H54 (cell line): ENCODE results near the gene NOTUM.
A peak's percentile ranks its signal among the peaks of the same experiment; 100 is the strongest.

ENCODE experiments used
- DNase-seq: peaks from one replicate; pipeline ENCODE4 v3.0.0; 2011; ENCODE audit warnings: low spot score, mixed read lengths; ENCODE audit not compliant: insufficient read length
- FAIRE-seq: peaks from 3 replicates; lab custom pipeline; 2011; peaks lifted over from hg19 to GRCh38; lab: Jason Lieb, UNC
- POLR2A ChIP-seq: IDR thresholded peaks from 2 replicates; pipeline ENCODE4 v1.6.1; 2011; ENCODE audit warnings: low read depth, mild to moderate bottlenecking, low read length

NOTUM gene

GRCh38 chr17:81961087-81961511 lies at the start of gene NOTUM:
Gene NOTUM, minus strand, starts transcription at chr17:81961187. Its CDS starts 278 bp downstream, at chr17:81960909.
- DNase-seq (peak; percentile 70), FAIRE-seq (no peak)
- TF ChIP-seq POLR2A, result no peak

- no peak for TF ChIP-seq POLR2A
- no peak for FAIRE-seq
- no peak for DNase-seq
Measured at GRCh38 chr17:82009413-82009812, 48.4 kb upstream of the NOTUM start.

GRCh38 chr17:82008941-82009405 lies 48.0 kb upstream of the NOTUM start:
- FAIRE-seq (no peak), DNase-seq (no peak)
- no peak for TF ChIP-seq POLR2A

- no peak for FAIRE-seq
- TF ChIP-seq POLR2A, result no peak
Measured at GRCh38 chr17:82008258-82008940, 47.4 kb upstream of the NOTUM start.

GRCh38 chr17:82007495-82008257 lies 46.7 kb upstream of the NOTUM start:
- FAIRE-seq, result no peak
- no peak for TF ChIP-seq POLR2A
- no peak for DNase-seq

More at GRCh38 chr17:82008258-82008940, 47.4 kb upstream of the NOTUM start:
- DNase-seq, result no peak

GRCh38 chr17:82007228-82007494 lies 46.2 kb upstream of the NOTUM start:
- no peak for FAIRE-seq
- DNase-seq, result no peak
- TF ChIP-seq POLR2A, result no peak

GRCh38 chr17:82006468-82007227 lies 45.7 kb upstream of the NOTUM start:
- DNase-seq, result no peak
- no peak for FAIRE-seq
- no peak for TF ChIP-seq POLR2A

- DNase-seq, result no peak
- no peak for TF ChIP-seq POLR2A
- no peak for FAIRE-seq
Measured at GRCh38 chr17:82005701-82006348, 44.8 kb upstream of the NOTUM start.

- no peak for DNase-seq
- TF ChIP-seq POLR2A, result no peak
- no peak for FAIRE-seq
Measured at GRCh38 chr17:82004517-82005455, 43.8 kb upstream of the NOTUM start.

GRCh38 chr17:82003411-82004381 lies 42.7 kb upstream of the NOTUM start:
- no peak for FAIRE-seq
- TF ChIP-seq POLR2A, result no peak; the same call in none of the 2 replicates
- DNase-seq, result peak; percentile 98

- no peak for DNase-seq
- no peak for FAIRE-seq
- TF ChIP-seq POLR2A, result no peak
Measured at GRCh38 chr17:82001571-82002056, 40.6 kb upstream of the NOTUM start.
